K562 (cell line): Measurements from ENCODE around the gene HEY2. TPM values are rescaled to one million over a fixed set of nuclear protein-coding genes. Genes with fewer than 3 reads are reported as not detected.

ENCODE experiments used
- ATF3 ChIP-seq, 2 experiments: fragments of 450-650 bp in 1 of 2; sonication (generic) in 1 of 2; formaldehyde crosslinking in 1 of 2; IDR thresholded peaks in 1 of 2; conservative IDR thresholded peaks in 1 of 2; 2 replicates each; pipeline versions ENCODE4 v1.6.1 to v1.8.1; 2016 to 2023; ENCODE audit warnings: mild to moderate bottlenecking in 2 of 2, moderate library complexity in 2 of 2, inconsistent platforms in 1 of 2, missing genetic modification reagents in 1 of 2
- CEBPZ ChIP-seq: fragments of 150-350 bp; IDR thresholded peaks from 2 replicates; pipeline ENCODE4 v1.6.1; 2014; ENCODE audit warnings: low read depth, mild to moderate bottlenecking, low read length, borderline replicate concordance
- ESRRA ChIP-seq: fragments of 450-650 bp; IDR thresholded peaks from 2 replicates; pipeline ENCODE4 v1.6.1; 2014; ENCODE audit warnings: low read depth, mild to moderate bottlenecking, moderate library complexity, borderline replicate concordance
- NCOA6 ChIP-seq: fragments of 450-650 bp; IDR thresholded peaks from 2 replicates; pipeline ENCODE4 v1.6.1; 2017; ENCODE audit warnings: mild to moderate bottlenecking
- NFXL1 ChIP-seq: fragments of 450-650 bp; formaldehyde crosslinking; IDR thresholded peaks from 2 replicates; pipeline ENCODE4 v1.4.0; 2021; ENCODE audit warnings: mild to moderate bottlenecking
- PTBP1 ChIP-seq: fragments of 200-400 bp; formaldehyde crosslinking; IDR thresholded peaks from 2 replicates; pipeline ENCODE4 v1.6.1; 2017; ENCODE audit warnings: low read depth, low read length
- RAD51 ChIP-seq: fragments of 450-650 bp; IDR thresholded peaks from 2 replicates; pipeline ENCODE4 v1.7.1; 2016; ENCODE audit warnings: low read depth, mild to moderate bottlenecking, borderline replicate concordance
- SNIP1 ChIP-seq: fragments of 450-650 bp; IDR thresholded peaks from 2 replicates; pipeline ENCODE4 v1.7.1; 2017; ENCODE audit warnings: low read depth, mild to moderate bottlenecking
- TAF1 ChIP-seq: IDR thresholded peaks from 2 replicates; pipeline ENCODE4 v1.6.1; 2011; ENCODE audit warnings: mild to moderate bottlenecking, low read length, moderate library complexity; ENCODE audit not compliant: insufficient read depth, control insufficient read depth, severe bottlenecking; ENCODE audit errors: extremely low read depth
- THRB ChIP-seq: fragments of 450-650 bp; formaldehyde crosslinking; conservative IDR thresholded peaks from 2 replicates; pipeline ENCODE4 v1.4.0; 2022; ENCODE audit warnings: mild to moderate bottlenecking, missing genetic modification characterization
- ZBTB17 ChIP-seq: fragments of 450-650 bp; formaldehyde crosslinking; IDR thresholded peaks from 2 replicates; pipeline ENCODE4 v1.4.0; 2020; ENCODE audit warnings: mild to moderate bottlenecking
- ZFX ChIP-seq: sonication (generic); formaldehyde crosslinking; IDR thresholded peaks from 2 replicates; pipeline ENCODE4 v1.8.0; 2022; ENCODE audit warnings: mild to moderate bottlenecking, missing genetic modification reagents, moderate library complexity
- ZNF551 ChIP-seq: fragments of 250-450 bp; sonication (Bioruptor Pico); IDR thresholded peaks from 2 replicates; pipeline ENCODE4 v1.5.0; 2021; ENCODE audit warnings: mild to moderate bottlenecking, moderate library complexity
- ZZZ3 ChIP-seq: fragments of 450-650 bp; IDR thresholded peaks from 2 replicates; pipeline ENCODE4 v1.6.1; 2016; ENCODE audit warnings: antibody characterized with exemption, mild to moderate bottlenecking, moderate library complexity
- polyA plus RNA-seq, 8 experiments: library from polyadenylated mRNA; depleted of rRNA in 4 of 8; stranded (reverse) in 5 of 8; unstranded in 3 of 8; fragments of >200 nt; fragmentation: Nextera tagmentation in 2 of 8; fragmentation: Illumina TruSeq in 1 of 8; extraction: Ambion mirVana in 2 of 8; extraction: Trizol in 1 of 8; gene quantifications; 2 replicates each; pipeline versions ENCODE4 v1.2.1 to v1.2.3, GENCODE V29; 2011 to 2014; ENCODE audit warnings: inconsistent platforms in 1 of 8, missing spikeins in 1 of 8
- total RNA-seq, 7 experiments: library from RNA; depleted of rRNA in 6 of 7; stranded (reverse); fragments of >200 nt in 6 of 7; fragmentation: Illumina TruSeq in 2 of 7; extraction: Trizol in 2 of 7; gene quantifications; 2 replicates each; pipeline versions ENCODE4 v1.2.1 to v1.2.3, GENCODE V29; 2011 to 2021; ENCODE audit warnings: low replicate concordance in 1 of 7
- TF ChIP-seq, protein P1 (sequence below): fragments of 450-650 bp; IDR thresholded peaks from 2 replicates; pipeline ENCODE4 v1.6.1; 2017; ENCODE audit warnings: mild to moderate bottlenecking, moderate library complexity

HEY2 gene
- total and polyA plus RNA-seq, 9 of the 15 experiments (the other 6 are each of a cell fraction or from before 2014, with no cell fraction given) = 0.03 to 0.07 (median 0.06) TPM; not detected in 5

DNA sequence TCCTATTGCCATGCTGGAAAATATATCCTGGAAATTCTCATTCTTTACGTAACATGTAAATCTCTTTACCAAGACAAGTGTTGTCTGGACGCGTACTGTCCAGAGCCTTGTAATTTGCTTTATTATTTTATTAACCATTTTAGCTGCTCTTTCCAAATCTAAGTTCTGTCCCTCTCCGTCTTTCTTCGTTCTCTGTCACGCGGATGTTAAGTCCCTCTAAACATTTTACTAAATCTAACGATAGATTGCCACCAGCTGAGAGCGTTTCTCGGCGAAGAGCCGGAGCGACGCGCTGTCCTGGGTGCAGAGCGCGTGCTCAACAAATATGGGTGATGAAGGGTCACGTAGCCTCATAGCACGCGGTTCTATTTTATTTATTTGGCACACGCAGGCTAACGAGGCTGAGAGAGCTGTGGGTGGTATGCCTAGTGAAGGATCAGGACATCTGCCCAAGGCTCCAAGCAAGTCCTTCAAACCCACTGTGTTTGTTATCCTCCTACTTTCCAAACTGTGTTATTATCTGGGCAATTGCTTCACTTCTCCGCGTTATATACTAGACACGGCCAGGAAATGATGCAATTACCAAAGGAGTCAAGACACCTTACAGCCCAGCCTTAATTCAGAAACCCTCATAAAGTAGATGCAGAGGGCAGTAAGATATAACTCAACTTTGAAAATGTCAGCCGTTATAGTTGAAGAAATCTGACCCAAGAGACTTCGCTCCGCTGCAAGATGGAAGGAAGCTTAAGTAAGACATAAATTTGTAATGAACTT is 31.3 kb downstream of the HEY2 start (continued):
- 0 out of 2 replicates have a peak, but pooled peaks have one; percentile 53 for TF ChIP-seq NFXL1
- TF ChIP-seq ZFX (CRISPR knock-in tag) = peak; percentile 67
- peak; percentile 99 for TF ChIP-seq ATF3 (IDR thresholded peaks at IDR 0.05)
- peak; percentile 88 for TF ChIP-seq ATF3 (CRISPR knock-in tag; conservative IDR thresholded peaks at IDR 0.05)
- TF ChIP-seq THRB = peak; percentile 53
- no peak for TF ChIP-seq RAD51
- TF ChIP-seq PTBP1 = no peak
- TF ChIP-seq ZNF551 (CRISPR knock-in tag) = no peak
- peak; percentile 71 for TF ChIP-seq TAF1
- TF ChIP-seq ESRRA = peak; percentile 11; the same call in 1 of the 2 replicates
- no peak for TF ChIP-seq CEBPZ
- TF ChIP-seq SNIP1 = no peak
- TF ChIP-seq ZZZ3 = no peak
- no peak for TF ChIP-seq NCOA6
- TF ChIP-seq, protein P1, sequence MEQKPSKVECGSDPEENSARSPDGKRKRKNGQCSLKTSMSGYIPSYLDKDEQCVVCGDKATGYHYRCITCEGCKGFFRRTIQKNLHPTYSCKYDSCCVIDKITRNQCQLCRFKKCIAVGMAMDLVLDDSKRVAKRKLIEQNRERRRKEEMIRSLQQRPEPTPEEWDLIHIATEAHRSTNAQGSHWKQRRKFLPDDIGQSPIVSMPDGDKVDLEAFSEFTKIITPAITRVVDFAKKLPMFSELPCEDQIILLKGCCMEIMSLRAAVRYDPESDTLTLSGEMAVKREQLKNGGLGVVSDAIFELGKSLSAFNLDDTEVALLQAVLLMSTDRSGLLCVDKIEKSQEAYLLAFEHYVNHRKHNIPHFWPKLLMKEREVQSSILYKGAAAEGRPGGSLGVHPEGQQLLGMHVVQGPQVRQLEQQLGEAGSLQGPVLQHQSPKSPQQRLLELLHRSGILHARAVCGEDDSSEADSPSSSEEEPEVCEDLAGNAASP = no peak
- 0 out of 2 replicates have a peak, but pooled peaks have one; percentile 54 for TF ChIP-seq ZBTB17 (CRISPR knock-in tag)
